ENCODE measurements around the gene LRP2BP.
"Not testable (repeated sequence)": the region's sequence is repeated elsewhere in the genome, so short reads cannot be mapped to it uniquely, and the experiment has no call there.

Gene LRP2BP

DNA sequence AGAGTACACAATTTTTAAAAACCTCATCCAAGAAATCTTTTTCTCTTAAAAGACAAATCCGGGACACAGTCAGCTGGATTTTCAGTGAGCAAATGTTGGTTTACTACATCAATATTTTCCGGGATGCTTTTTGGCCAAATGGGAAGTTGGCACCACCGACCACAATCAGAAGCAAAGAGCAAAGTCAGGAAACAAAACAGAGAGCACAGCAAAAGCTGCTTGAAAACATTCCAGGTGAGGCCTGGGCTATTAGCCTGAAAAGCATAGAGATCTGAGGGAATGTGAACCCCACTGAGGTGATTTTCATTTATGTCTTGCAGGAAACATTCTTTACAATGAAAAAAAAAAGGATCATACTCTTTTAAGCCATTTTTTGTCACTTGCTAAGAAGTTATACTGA, 33.9 kb downstream of the LRP2BP start:
- no peak for DNase-seq (ENCODE audit: low spot score)

DNA sequence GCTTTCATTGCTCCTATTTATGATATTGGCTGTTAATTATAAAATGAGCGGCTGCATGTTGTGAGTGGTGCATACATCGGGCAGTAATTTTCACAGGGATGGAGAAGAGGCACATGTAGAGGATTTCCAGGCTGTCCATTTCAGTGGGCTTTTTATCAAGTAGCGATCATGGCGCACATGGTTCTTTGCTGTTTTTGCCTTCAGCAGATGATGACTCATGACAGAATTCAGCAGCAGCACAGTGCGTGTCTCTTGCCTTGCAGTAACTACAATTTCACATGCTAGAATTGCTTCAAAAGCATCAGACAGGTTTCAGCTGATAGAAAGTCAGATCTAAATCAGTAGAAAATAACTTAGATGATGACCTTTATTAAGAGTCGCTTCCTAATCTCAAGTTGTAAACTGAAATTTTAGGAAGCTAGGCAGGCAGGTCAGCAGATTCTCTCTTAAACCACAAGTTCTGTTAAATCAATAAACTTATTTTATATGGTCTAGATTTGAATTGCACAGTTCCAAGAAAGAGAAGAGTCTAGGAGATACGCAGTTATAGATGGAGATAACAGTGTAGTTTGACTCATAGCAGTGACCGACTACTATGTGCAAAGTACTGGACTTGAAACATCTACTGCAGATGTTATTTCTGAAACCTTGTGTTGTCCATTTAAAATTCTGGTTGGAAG, 35.8 kb downstream of the LRP2BP start:
- DNase-seq (ENCODE audit: low spot score) = peak; percentile 51

DNA sequence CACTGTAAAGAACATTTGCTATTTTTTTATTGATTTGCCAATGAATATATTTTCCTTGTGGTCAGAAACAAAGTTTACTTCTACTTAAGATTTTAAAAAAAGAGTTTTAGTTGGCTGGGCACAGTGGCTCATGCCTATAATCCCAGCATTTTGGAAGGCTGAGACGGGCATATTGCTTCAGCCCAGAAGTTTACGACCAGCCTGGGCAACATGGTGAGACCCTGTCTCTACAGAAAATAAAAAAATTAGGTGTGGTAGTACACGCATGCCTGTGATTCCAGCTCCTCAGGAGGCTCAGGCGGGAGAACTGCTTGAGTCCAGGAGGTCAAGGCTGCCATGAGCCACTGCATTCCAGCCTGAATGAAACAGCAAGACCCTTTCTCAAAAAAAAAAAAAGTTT, 36.8 kb downstream of the LRP2BP start:
- DNase-seq (ENCODE audit: low spot score) = no peak

DNA sequence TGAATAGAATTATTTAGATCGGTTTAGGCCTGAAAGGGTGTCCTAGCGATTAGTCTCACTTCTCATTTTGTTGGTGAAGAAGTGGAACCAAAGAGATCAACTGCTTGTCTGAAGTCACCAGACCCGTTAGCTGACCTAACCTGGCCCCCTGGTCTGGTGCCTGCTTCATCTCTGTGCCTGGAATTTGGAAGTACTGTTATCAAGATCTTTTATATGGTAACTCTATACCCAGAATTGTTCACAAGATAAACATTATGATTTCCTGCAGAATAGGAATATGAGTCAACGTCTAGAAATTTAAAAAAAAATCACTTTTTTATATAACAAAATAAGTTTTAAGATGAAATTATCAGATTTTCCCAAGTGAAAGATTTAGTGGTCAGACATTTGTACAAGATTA, 37.2 kb downstream of the LRP2BP start:
- no peak for DNase-seq (ENCODE audit: low spot score)

DNA sequence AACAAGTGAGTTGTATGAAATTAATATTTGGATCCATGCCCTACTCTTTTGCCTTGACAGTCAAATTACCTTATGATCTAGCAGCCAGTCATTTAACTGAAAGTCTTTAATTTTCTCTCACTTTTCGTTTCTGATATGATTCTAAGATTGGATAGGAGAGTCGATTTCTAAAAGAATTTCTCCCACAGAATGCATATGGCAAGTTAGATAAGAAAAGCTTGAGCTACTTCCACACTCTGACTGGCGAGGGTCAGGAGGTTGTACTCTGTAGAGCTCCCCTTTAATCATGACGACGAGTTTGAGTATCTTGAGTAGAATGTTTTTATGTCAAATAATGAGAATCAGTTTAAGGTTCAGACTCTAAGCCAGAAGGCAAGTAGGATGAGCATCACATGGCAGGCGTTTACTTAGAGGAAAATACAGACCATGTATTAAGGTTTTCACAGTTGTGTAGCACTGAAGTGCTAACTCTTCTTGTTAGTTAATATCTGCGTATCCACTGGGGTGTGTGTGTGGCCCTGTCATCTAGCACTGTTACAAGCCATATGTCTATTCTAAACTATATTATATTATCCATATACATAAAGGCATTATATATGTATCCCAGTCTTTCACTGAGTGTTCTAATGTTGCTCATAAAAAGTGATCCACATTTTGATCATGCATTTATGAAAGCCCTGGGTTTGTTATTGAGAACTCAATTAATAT, 37.8 kb downstream of the LRP2BP start:
- DNase-seq (ENCODE audit: low spot score) = no peak

DNA sequence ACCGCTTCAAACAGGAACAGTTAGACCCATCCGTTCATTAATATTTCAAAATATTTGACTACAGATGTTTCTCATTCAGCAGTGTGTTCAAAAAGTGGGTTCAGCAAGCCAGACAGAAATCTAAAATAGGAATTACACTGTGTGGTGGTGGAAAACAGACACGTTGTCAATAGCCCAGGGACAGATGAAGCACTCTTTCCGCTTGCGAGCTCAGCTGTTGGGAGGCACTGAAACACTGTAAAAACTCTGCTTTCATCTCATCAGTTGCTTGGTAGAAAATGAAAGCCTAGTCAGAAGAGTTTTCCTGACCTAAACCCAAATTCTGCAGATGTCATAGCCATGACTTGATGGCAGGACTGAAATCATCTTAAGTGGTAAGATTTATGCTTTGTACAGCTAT, 38.5 kb downstream of the LRP2BP start:
- peak; percentile 51 for DNase-seq (ENCODE audit: low spot score)

DNA sequence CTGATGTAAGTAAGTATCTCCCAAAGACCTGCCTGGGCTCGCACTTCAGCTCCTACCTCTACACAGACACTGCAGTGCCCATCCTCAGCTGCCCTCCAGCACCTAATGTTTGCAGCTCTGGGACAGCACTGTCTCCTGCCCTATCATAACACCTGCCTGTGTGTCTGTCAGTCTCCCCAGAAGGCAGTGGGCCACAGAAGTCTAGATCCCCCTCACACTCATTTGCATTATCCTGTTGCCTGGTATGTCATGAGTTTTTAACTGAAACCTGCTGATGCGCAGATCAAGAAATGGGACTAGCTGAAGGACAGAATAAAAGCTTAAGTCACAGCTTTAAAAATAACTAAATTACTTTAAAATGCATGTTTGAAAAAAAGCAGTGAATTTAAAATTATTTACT, 43.0 kb downstream of the LRP2BP start:
- DNase-seq (ENCODE audit: low spot score) = no peak

DNA sequence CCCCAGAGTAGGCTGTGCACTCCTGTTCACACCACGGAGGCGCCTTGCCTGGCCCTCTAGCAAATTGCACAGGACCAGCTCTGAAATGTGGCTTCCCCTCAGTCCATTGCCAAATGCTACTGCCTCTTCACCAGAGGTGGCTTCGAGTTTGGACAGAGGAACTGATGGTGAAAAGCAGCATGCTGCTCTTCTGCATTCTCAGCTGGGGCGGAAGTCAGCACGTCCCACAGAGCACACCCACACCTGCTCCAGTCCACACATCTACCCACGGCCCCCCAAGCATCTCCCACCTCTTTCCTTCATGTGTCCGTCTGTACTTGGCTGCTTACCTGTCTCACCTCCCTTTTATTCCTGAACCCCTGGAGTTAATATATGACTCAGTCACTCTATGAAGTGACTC, 43.5 kb downstream of the LRP2BP start:
- DNase-seq (ENCODE audit: low spot score) = no peak

DNA sequence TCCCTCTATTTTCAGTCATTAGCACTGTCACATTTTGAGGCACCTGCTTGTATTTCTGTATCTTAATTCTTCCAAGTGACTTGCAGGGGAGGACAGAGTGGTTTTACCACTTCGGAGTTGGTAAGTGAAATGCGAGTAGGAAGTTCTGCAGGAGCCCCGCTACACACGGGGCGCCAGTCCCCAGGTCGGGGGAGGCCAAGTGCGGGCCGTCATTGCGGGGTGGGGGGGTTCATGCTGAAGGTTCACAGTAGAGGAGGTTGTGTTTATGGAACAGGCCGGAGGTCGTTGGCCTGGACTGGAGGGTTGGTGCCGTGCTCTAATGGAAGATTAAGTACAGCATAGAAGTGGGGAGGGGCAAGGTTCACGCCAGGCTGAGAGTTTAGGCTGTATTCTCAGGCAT, 44.0 kb downstream of the LRP2BP start:
- no peak for DNase-seq (ENCODE audit: low spot score)

DNA sequence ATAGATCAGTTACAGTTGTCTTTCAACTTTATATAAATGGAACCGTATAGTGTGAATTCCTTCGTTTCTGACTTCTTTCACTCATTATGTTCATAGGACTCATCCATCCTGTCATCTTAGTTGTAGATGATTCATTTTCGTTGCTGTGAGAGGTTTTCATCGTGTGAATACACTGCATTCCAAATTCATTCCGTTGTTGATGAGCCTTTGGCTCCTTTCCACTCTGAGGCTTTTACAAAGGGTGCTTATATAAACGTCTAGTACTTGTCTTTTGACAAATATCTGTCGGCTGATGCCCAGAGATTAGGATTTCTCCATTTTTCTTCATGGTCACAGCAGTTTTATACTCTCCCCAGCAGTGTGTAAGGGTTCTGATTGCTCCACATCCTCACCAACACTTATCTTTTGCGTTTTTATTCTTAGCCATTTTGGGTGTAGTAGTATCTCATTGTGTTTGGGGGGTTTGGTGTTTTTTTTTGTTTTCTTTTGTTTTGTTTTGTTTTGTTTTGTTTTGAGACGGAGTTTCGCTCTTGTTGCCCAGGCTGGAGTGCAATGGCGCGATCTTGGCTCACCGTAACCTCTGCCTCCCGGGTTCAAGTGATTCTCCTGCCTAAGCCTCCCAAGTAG, 48.6 kb downstream of the LRP2BP start:
- DNase-seq (ENCODE audit: low spot score) = no peak

DNA sequence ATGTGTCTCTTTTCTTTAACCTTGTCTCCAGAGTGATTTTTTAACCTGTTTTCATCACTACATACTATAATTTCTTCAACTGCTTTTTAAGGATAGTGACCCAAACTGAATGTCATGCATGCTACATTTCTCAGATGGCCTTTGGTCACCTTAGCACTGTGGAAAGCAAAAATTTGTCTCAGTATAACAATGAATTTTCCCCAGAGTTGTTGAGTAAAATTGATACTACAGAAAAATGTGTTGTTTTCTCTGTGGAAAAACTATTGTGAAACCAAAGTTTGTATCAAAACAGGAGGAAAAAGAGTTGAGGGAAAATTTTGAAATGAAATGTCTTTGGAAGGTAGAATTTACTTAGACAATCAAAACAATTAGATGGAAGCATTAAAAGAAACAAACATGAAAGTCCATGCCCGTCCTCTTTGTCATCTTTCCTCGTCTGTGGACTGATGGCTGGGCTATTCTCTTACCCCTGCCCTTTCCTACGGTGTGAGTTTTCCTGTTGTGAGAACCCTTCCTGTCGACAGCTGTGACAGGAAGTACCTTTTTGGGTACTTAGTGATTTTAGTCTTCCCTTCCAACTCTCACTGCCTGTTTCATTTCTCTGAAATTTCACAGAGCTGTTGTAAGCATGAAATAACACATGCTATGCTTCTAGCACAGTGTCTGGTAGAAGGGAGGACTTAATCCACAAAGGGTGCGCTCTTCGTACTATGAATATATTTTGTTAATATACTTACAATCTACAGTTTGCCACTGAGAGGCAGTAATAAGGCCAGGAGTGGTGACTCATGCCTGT, 50.8 kb downstream of the LRP2BP start:
- DNase-seq (ENCODE audit: low spot score) = no peak

DNA sequence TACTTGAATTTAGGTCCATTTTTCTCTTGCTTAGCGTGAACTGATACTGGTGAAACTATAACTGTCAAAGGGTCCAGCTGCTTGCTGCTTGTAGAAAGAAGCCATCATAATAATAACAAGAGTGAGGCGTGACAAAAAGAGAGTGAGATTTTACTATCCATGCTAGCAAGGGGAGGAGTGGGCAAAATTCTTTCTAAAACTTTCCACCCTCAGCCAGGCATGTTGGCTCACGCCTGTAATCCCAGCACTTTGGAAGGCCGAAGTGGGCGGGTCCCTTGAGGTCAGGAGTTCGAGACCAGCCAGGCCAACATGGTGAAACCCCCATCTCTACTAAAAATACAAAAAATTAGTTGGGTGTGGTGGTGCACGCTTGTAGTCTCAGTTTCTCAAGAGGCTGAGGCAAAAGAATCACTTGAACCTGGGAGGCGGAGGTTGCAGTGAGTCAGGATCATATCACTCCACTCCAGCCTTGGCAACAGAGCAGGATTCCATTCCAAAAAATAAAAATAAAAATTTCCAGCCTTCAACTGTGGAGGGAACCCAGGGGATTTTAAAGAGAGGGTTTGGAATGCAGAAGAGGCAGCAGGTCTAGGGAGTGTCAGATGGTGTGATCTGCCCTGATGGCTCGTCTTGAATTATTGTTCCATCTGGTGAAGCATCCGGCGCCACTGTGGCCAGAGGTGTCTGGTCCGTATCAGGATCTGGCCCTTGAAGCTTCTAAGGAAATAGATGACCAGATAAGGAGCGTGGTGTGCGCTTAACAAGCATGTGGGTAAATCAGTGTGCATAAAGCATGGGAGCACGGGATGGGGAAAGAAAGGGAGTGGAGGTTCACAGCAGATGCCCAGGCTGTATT, 51.8 kb downstream of the LRP2BP start:
- DNase-seq (ENCODE audit: low spot score) = no peak

DNA sequence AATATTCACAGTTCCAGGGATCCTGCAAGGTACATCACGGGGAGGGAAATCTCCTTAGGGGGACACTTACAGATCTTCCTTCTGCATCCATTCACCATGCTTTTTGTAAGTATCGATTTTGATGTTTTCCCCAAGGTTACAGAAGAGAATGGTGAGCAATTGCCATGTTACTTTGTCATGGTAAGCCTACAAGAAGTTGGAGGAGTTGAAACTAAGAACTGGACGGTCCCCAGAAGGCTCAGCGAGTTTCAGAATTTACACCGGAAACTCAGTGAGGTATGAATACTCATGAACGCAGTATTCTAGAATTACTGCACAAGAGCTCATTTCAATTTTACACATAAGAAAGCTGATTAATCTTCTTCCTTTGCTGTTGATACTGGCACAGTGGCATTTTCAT, 53.9 kb downstream of the LRP2BP start:
- DNase-seq (ENCODE audit: low spot score) = no peak

DNA sequence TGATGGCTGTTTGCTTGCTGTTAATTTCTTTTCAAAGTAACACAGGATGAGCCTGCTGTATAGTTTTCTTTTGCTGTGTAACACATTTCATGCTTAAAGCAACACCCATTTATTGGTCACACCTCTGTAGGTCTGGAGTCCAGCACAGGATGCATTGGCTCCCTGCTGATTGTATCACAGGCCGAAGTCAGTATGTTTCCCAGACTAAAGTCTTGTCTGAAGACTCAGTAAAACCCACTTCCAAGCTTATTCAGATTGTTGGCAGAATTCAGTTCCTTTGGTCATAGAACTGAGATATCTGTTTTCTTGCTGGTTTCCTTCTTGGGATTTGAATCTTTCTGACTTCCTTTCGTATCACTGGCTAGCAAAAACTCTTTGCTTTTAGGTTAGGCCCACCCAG, 54.3 kb downstream of the LRP2BP start:
- DNase-seq (ENCODE audit: low spot score) = no peak

DNA sequence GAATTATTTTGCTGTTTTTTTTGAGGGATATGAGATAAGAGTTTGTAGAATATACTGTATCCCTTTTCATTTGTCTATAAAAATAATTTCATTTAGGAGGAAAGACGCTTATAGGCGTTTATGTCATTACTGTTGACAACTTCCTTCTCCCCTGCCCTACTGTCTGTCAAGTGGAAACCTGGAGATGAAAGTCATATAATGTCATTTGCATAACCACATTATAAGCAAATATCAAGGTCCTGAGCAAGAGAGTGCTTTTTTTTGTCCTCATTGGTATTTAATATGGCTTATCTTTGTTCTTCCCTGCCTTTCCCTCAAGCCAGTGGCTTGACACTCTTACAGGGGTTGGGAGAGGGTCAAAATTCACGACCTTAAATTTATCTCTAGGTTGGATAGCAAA, 55.8 kb downstream of the LRP2BP start:
- no peak for DNase-seq (ENCODE audit: low spot score)

DNA sequence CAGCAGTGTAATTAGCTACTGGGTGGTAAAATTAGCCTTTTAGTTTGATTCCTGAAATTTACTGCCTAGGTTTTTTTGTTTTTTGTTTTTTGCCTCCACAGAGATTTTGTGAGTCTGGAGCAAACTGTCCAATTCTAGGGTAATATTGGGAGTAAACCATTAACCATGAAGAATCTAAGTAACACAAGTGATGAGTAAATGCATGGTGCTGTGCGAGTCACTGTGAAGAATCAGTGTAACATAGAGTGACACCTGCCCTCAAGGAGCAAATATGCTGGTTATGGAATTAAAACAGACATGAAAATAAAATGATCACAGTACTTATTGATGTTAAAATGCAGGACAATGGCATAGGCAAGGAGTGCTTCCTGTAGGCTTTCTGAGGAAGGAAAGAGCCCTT, 60.1 kb downstream of the LRP2BP start:
- no peak for DNase-seq (ENCODE audit: low spot score)

DNA sequence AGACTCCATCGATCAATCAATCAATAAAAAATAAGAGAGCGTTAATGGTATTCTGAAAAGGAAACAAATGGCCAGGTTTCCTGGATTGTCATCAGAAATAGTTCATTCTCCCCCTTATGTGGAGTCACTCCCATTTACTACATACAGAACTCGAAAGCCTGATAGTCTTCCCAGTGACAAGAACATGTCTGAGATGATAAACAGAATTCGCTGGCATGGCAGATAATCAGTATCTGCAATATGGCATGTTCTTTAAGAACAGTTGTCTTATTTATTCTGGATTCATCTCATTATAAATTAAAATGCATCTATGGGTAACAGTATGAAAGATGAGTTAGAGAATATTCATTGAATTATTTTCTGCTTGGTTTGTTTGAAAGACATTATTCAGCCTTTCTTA, 61.4 kb downstream of the LRP2BP start:
- no peak for DNase-seq (ENCODE audit: low spot score)

DNA sequence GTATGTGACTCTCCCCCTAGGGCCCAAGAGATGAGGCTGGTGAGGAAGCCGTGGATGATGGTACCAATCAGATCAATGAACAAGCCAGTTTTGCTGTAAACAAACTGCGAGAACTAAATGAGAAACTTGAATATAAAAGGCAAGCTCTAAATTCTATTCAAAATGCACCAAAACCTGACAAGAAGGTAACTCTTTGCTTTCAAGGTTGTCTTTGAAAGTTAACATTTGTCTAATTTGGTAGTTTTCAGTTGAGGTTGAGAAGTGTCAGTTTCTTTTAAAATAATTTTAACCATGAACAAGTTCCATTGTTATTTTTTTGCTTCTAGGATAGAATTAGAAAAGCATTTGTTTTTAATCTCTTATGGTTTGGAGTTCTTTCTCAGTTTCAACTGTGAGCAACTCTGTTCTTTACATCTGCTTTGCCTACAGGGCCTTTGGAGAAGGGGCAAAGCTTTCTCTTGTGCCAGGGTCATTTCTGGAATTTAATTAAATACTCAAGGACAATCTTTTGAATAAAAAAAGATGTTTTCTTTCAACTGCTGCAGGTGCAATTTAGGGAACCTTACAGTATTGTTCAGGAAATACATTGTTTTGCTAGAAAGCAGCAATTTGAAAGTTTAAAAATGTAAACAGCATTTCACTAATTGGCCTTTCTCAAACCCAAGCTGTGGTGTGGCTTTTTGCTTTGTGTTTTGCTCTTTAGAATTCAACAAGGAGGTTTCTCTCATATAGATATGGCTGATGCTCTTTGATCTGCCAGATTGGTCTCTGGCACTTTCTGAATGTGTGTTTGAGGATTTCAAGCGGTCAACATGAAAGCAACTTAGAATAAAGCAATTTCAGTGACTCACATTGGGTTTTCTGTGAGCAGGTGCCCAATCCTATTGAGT, 62.9 kb downstream of the LRP2BP start:
- DNase-seq (ENCODE audit: low spot score) = no peak

DNA sequence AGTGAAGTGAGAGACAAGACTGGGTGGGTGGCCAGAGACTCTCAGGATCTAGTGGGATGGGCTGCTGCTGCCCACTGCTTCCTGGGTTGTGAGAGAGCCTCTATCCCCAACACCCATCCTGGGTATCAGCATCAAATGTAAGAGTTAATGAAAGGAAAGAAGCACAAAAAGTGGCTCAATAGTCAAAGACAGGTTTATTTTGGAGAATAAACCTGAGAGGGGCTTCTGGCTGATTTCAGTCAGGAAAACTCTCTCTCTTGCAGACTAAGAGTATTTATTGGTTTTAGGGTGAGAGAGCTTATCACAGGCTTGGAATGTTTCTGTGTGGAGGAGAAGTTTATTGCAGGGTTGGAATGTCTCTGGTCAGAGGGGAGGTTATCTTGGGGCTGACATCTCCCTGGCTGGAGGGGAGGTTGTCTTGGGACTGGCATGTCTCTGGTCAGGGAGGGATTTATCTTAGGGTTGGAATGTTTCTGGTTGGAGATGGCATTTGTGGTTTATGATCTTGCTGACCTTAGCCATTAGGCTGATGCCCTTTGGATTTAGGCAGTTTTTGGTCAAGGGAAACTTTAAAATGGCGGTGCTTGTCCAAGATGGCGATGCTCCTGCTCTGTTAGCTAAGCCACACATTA, 65.7 kb downstream of the LRP2BP start:
- not testable (repeated sequence) for DNase-seq (ENCODE audit: low spot score)

DNA sequence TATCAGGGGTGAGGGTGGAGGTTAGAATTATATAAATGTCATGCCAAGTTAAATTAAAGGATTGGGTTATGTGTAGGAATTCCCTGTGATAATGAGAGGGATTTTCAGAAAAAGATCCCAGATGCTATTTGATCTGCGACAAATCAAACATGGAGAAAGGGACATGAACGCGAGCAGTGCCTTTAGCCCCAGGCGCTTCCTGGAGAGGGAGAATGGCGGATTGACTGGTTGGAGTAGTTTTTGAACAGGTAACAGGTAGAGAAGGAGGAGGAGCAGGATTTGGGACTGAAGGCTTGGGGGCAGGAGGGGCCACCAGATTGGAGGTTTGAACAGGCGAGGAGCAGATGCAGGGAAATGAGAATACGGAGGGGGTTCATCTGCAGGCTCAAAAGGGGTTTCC, 67.1 kb downstream of the LRP2BP start:
- DNase-seq (ENCODE audit: low spot score) = no peak

Data from Ammon's horn (tissue), 1 donor.